HAP-1 (cell line): Measurements from ENCODE around the gene ZNF276.
A peak's percentile ranks its signal among the peaks of the same experiment; 100 is the strongest.

Experiments used
- DNase-seq, 2 experiments: peaks; one replicate each; pipeline ENCODE4 v3.0.0-alpha.2; 2016 to 2020; ENCODE audit warnings: low spot score in 2 of 2
- H3K27me3 ChIP-seq: fragments of 250-450 bp; sonication (Bioruptor Pico); 2 replicates; pipeline ENCODE4 v1.5.1; 2020; ENCODE audit warnings: low read depth, mild to moderate bottlenecking, moderate library complexity
- H3K36me3 ChIP-seq: fragments of 250-450 bp; sonication (Bioruptor Pico); replicated peaks from 2 replicates; pipeline ENCODE4 v1.5.1; 2020; ENCODE audit warnings: mild to moderate bottlenecking
- H3K4me1 ChIP-seq: fragments of 250-450 bp; sonication (Bioruptor Pico); 2 replicates; pipeline ENCODE4 v1.5.1; 2020; ENCODE audit warnings: mild to moderate bottlenecking
- H3K4me3 ChIP-seq: fragments of 250-450 bp; sonication (Bioruptor Pico); 2 replicates; pipeline ENCODE4 v1.5.1; 2020; ENCODE audit warnings: mild to moderate bottlenecking, moderate library complexity
- H3K9me3 ChIP-seq: fragments of 250-450 bp; sonication (Bioruptor Pico); 2 replicates; pipeline ENCODE4 v1.5.1; 2020; ENCODE audit warnings: mild to moderate bottlenecking, moderate library complexity
- in situ Hi-C: fragments of 300-500 bp; cut with MboI; formaldehyde crosslinking; loops from 3 replicates; pipeline ENCODE4 v1.14.3; 2020; ENCODE audit warnings: low sequenced_read_pairs, inconsistent platforms, mixed read lengths

ZNF276 gene

GRCh38 chr16:89712274-89712781 is 9.0 kb upstream of the ZNF276 start:
- in situ Hi-C loops = no loop called here
- H3K4me3 ChIP-seq = peak overlapping the region; percentile 87
- H3K27me3 ChIP-seq = no peaks in the 10 kb centered on the region
- H3K4me1 ChIP-seq = 0 out of 2 replicates have a peak, but pooled peaks cover 3% of the 10 kb centered on the region
- H3K36me3 ChIP-seq = peaks cover 36% of the 10 kb centered on the region
- DNase-seq = no peak
- H3K9me3 ChIP-seq = no peaks in the 10 kb centered on the region

DNA sequence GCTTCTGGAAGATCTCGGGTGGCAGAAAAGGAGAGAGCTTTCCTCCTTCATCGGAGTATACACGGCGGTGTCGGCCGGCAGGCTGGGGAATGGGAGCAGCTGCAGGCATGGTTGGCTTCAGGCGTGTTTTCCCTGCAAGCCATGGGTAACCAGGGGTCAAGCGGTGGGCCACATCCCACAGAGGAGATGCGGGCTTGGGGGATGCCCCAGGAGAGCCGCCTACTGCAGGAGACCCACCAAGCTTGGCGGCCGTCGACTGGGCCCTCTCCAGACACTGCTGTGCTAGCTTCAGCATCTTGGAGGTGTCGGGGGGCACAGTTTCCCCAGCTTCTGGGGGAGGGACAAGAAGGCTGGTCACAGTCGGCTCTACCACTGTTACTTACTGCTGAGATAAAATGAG is 4.8 kb upstream of the ZNF276 start:
- Histone ChIP-seq H3K4me1 (0 out of 2 replicates have a peak, but pooled peaks cover 5% of the 10 kb centered on the region), H3K27me3 (no peaks in the 10 kb centered on the region), H3K4me3 (no peak overlapping the region), H3K9me3 (no peaks in the 10 kb centered on the region), H3K36me3 (peaks cover 38% of the 10 kb centered on the region)
- in situ Hi-C loops = no loop called here
- DNase-seq = no peak

DNA sequence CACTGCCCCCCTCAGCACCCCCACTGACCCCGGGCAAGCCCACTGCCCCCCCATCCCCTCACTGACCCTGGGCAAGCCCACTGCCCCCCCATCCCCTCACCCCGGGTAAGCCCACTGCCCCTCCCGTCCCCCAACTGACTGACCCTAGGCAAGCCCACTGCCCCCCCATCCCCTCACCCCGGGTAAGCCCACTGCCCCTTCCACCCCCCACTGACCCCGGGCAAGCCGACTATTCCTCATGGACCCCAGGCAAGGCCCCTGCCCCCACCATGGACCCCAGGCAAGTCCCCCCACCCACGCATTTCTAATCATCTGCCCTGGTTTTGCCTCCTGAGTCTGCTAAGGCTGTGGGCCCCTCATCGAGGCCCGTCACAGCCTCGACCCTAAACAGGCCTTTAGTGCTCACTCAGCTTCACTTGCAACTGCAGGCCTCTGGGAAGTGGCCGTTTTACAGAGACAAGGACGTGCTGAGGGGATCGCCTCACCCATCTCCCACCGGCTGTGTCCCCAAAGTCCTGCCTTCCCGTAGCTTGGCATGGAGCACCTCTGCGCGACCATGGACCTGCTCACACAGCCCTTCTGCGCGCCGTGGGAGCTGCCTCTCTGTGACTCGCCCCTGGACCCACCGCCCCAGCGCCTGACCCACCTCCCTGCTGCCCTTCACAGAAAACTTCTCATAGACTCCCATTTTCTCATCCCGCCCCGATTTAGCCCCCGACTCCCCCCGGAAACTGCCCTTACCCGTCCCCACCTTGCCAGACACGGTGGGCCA is 4.2 kb upstream of the ZNF276 start:
- no peaks in the 10 kb centered on the region for H3K9me3 ChIP-seq
- H3K4me3 ChIP-seq = no peak overlapping the region
- DNase-seq = no peak
- 0 out of 2 replicates have a peak, but pooled peaks cover 5% of the 10 kb centered on the region for H3K4me1 ChIP-seq
- peaks cover 38% of the 10 kb centered on the region for H3K36me3 ChIP-seq
- no peaks in the 10 kb centered on the region for H3K27me3 ChIP-seq
- in situ Hi-C loops = no loop called here

DNA sequence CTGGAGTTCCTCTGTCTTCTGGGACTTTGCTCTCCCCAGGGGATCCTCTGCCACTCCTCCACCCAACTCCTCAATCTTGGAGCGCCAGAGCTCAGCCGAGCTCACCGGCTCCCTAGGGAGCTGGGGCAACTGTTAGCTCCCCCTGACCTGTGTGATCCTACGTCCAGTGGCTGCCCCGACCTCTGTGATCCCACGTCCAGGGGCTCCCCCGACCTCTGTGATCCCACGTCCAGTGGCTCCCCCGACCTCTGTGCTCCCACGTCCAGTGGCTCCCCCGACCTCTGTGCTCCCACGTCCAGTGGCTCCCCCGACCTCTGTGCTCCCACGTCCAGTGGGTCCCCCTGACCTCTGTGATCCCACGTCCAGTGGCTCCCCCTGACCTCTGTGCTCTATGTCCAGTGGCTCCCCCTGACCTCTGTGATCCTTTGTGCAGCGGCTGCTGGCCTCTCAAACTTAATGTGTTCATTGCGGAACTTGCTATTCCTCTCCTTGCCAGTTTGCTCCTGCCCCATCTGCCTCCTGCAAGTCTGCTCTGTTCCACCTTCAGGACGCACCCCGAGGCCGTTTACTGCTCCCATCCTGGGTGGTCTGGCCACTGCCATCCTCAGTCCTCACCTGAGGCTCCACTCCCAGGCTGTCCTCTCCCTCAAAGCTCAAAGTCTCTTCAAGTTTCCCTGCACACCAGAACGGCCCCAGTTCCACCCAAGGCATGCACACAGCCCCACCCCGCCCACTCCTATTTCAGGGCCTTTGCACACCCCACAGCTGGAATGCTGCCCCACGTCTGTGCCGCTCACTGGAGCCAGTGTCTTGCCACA is 3.4 kb upstream of the ZNF276 start:
- peaks cover 5% of the 10 kb centered on the region; the same call in 1 of the 2 replicates for H3K4me1 ChIP-seq
- no peaks in the 10 kb centered on the region for H3K27me3 ChIP-seq
- in situ Hi-C loops = no loop called here

GRCh38 chr16:89720551-89720812 is 855 bp upstream of the ZNF276 start:
- Histone ChIP-seq H3K9me3 (no peaks in the 10 kb centered on the region), H3K4me3 (peak overlapping the region; percentile 71), H3K4me1 (peaks cover 5% of the 10 kb centered on the region; the same call in 1 of the 2 replicates), H3K27me3 (no peaks in the 10 kb centered on the region), H3K36me3 (peaks cover 33% of the 10 kb centered on the region)
- in situ Hi-C loops = no loop called here
- DNase-seq = peak; percentile 40 to 80

More for the DNA sequence above, 3.4 kb upstream of the ZNF276 start:
- Histone ChIP-seq H3K36me3 (peaks cover 36% of the 10 kb centered on the region), H3K9me3 (no peaks in the 10 kb centered on the region), H3K4me3 (no peak overlapping the region)
- no peak for DNase-seq

DNA sequence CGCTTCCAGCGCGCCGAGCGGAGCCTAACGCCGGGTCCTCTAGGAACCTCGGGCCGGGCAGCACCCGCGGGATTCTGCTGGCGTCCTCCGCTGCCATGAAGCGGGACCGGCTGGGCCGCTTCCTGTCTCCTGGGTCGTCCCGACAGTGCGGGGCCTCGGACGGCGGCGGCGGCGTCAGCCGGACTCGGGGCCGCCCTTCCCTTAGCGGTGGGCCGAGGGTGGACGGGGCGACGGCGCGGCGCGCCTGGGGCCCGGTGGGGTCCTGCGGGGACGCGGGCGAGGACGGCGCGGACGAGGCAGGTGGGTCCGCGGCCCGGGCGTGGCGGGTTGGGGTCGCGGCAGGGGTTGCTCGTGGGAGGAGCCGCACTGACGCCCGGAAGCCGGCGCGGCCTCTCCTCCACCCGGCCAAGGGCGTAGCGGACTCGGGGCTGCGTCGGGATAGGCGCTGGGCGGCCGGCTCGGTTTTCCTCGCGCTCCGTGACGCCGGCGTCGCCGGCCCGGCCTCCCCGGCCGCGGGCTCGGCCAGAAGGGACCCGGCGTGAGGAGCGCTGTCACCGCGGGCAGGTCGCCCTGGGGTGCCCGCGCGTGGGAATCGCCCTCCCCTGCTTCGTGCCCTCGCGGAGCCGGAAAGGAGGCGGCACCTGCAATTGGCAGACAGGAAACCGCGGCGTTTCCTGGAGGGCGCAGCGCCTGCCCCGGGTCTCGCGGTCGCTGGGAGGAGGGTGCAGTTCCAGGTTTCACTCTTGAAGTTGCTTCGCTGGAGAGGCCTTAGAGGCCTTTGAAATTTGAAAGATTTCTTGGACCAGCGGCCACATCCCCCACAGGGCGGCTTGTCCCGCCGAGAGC is 432 bp downstream of the ZNF276 start:
- in situ Hi-C loops = no loop called here
- H3K36me3 ChIP-seq = peaks cover 36% of the 10 kb centered on the region
- DNase-seq = peak in 1 of 2 experiments; percentile 64
- peaks cover 5% of the 10 kb centered on the region; the same call in 1 of the 2 replicates for H3K4me1 ChIP-seq
- no peaks in the 10 kb centered on the region for H3K27me3 ChIP-seq
- peak overlapping the region; percentile 71 for H3K4me3 ChIP-seq
- H3K9me3 ChIP-seq = no peaks in the 10 kb centered on the region

- DNase-seq = peak; percentile 71 to 85
- H3K27me3 ChIP-seq = no peaks in the 10 kb centered on the region
- in situ Hi-C loops = no loop called here
- peaks cover 5% of the 10 kb centered on the region; the same call in 1 of the 2 replicates for H3K4me1 ChIP-seq
- peaks cover 45% of the 10 kb centered on the region for H3K36me3 ChIP-seq
- no peaks in the 10 kb centered on the region for H3K9me3 ChIP-seq
- peak overlapping the region; percentile 71 for H3K4me3 ChIP-seq
Measured at GRCh38 chr16:89722392-89723278, 1.3 kb downstream of the ZNF276 start.

GRCh38 chr16:89723279-89724250 is 2.2 kb downstream of the ZNF276 start:
- Histone ChIP-seq H3K4me3 (0 out of 2 replicates have a peak overlapping the region, but pooled peaks have one; percentile 71), H3K4me1 (peaks cover 5% of the 10 kb centered on the region; the same call in 1 of the 2 replicates), H3K36me3 (peaks cover 47% of the 10 kb centered on the region), H3K9me3 (no peaks in the 10 kb centered on the region), H3K27me3 (no peaks in the 10 kb centered on the region)
- peak in 1 of 2 experiments; percentile 42 for DNase-seq
- in situ Hi-C loops = no loop called here

GRCh38 chr16:89727406-89728120 is 6.2 kb downstream of the ZNF276 start:
- in situ Hi-C loops = no loop called here
- no peak for DNase-seq
- Histone ChIP-seq H3K4me1 (peaks cover 3% of the 10 kb centered on the region; the same call in 1 of the 2 replicates), H3K27me3 (no peaks in the 10 kb centered on the region), H3K4me3 (no peak overlapping the region), H3K36me3 (peaks cover 80% of the 10 kb centered on the region), H3K9me3 (no peaks in the 10 kb centered on the region)

DNA sequence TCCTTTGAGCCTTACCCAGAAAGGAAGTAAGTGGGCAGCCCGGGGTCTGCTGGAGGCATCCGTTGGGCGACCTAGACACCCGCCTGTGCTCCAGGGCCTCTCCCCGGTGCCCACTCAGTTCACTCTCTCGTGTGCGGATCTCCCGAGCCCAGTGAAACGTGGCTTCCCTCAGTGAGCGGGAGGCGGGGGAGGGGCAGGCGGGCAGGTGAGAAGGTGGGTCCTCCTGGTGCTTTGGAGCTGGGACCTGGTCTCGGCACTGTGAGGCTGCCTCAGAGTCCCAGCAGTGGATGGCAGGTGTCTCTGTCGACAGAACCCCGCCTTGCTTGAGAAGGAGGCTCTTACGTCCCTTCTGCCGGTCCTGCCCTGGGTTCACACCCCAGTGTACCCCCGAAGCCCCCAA is 8.0 kb downstream of the ZNF276 start:
- no peaks in the 10 kb centered on the region for H3K9me3 ChIP-seq
- no peaks in the 10 kb centered on the region for H3K27me3 ChIP-seq
- H3K4me3 ChIP-seq = no peak overlapping the region
- in situ Hi-C loops = no loop called here
- no peaks in the 10 kb centered on the region for H3K4me1 ChIP-seq
- DNase-seq = no peak
- H3K36me3 ChIP-seq = peaks cover 78% of the 10 kb centered on the region

GRCh38 chr16:89729863-89730593 is 8.7 kb downstream of the ZNF276 start:
- H3K27me3 ChIP-seq = no peaks in the 10 kb centered on the region
- in situ Hi-C loops = no loop called here
- peaks cover 80% of the 10 kb centered on the region for H3K36me3 ChIP-seq

More at GRCh38 chr16:89729863-89730593, 8.7 kb downstream of the ZNF276 start:
- no peaks in the 10 kb centered on the region for H3K4me1 ChIP-seq
- H3K4me3 ChIP-seq = no peak overlapping the region
- peak; percentile 2 to 43 for DNase-seq
- no peaks in the 10 kb centered on the region for H3K9me3 ChIP-seq
